Transverse colon (tissue), 4 donors: Measurements from ENCODE around the gene EIF6. TPM values are rescaled to one million over a fixed set of nuclear protein-coding genes. Genes with fewer than 3 reads are reported as not detected.

Experiments used
- DNase-seq: peaks from one replicate; pipeline ENCODE4 v3.0.0-alpha.2; 2019
- H3K27ac ChIP-seq, 4 donors: fragments of 200-600 bp; sonication (generic); 2 replicates each; pipeline ENCODE4 v1.5.1; 2016 to 2018; ENCODE audit warnings: inconsistent platforms in 4 of 4
- H3K27me3 ChIP-seq: fragments of 200-600 bp; sonication (generic); 2 replicates; pipeline ENCODE4 v1.5.1; 2017; ENCODE audit warnings: inconsistent platforms
- H3K36me3 ChIP-seq, 4 donors: fragments of 200-600 bp; sonication (generic); 2 replicates each; pipeline ENCODE4 v1.5.1; 2017 to 2019; ENCODE audit warnings: inconsistent platforms in 4 of 4
- H3K4me1 ChIP-seq, 4 donors: fragments of 200-600 bp; sonication (generic); 2 replicates each; pipeline ENCODE4 v1.5.1; 2017 to 2020; ENCODE audit warnings: inconsistent platforms in 4 of 4
- H3K4me3 ChIP-seq, 4 donors: fragments of 200-600 bp; sonication (generic); 1 replicate in 1 of 4; 2 replicates in 3 of 4; pipeline versions ENCODE4 v1.5.1 to v1.6.1; 2017 to 2019; ENCODE audit warnings: inconsistent platforms in 4 of 4
- H3K9me3 ChIP-seq, 2 donors: fragments of 200-600 bp; sonication (generic); 2 replicates each; pipeline ENCODE4 v1.5.1; 2017 to 2019; ENCODE audit warnings: inconsistent platforms in 2 of 2
- EP300 ChIP-seq: sonication (generic); formaldehyde crosslinking; IDR thresholded peaks from one replicate; pipeline ENCODE4 v1.6.1; 2017; ENCODE audit warnings: antibody characterized with exemption, low read depth
- POLR2A ChIP-seq: fragments of 450-650 bp; IDR thresholded peaks from one replicate; pipeline ENCODE4 v1.6.1; 2016; ENCODE audit warnings: antibody characterized with exemption, mild to moderate bottlenecking, moderate library complexity
- POLR2AphosphoS5 ChIP-seq, 3 donors: sonication (generic); formaldehyde crosslinking; IDR thresholded peaks; one replicate each; pipeline ENCODE4 v1.6.1; 2016; ENCODE audit warnings: antibody characterized with exemption in 3 of 3
- WGBS, 2 donors: methylation state at CpG; one replicate each; pipeline ENCODE4 v1.1.5; 2018; ENCODE audit warnings: low coverage in 1 of 2; 5-methylcytosine and 5-hydroxymethylcytosine counted together
- in situ Hi-C, 4 donors: fragments of 200-750 bp; cut with MboI; loops; one replicate each; pipeline versions ENCODE4 v1.15.0 to v1.15.1; 2017; ENCODE audit warnings: low sequenced_read_pairs in 3 of 4, low pct_ligation_motif_present in 1 of 4, low pct_unique_long_range_greater_than_20kb in 1 of 4
- intact Hi-C: fragments of 100-400 bp; cut with DNase I; formaldehyde crosslinking; loops from one replicate; pipeline ENCODE4 v1.15.1; 2023; ENCODE audit warnings: low total_unique reads
- total RNA-seq, 4 donors: library from RNA; depleted of rRNA; stranded (reverse); fragments of >200 nt; gene quantifications; one replicate each; pipeline ENCODE4 v1.1.0, GENCODE V29; 2016
- TF ChIP-seq, protein P1 (sequence below), 5 experiments: fragments of 200-600 bp in 3 of 5; fragments of 450-650 bp in 2 of 5; sonication (generic) in 3 of 5; IDR thresholded peaks; 1 replicate in 2 of 5; 2 replicates in 3 of 5; pipeline ENCODE4 v1.5.1; 2016 to 2017; ENCODE audit warnings: antibody characterized with exemption in 5 of 5, inconsistent platforms in 3 of 5, mild to moderate bottlenecking in 2 of 5, moderate library complexity in 1 of 5

Gene EIF6
- total RNA-seq, 4 donors from 2014 or later: 54.9 to 168 (median 100) TPM

GRCh38 chr20:35248641-35249475, 35.7 kb downstream of the EIF6 start:
- Histone ChIP-seq H3K36me3 (no peaks in the 10 kb centered on the region), H3K4me3 (no peak overlapping the region), H3K9me3 (no peaks in the 10 kb centered on the region), H3K27ac (no peak overlapping the region), H3K27me3 (no peaks in the 10 kb centered on the region), H3K4me1 (peaks cover 0 to 11% (median 1%) of the 10 kb centered on the region in 4 donors)
- DNase-seq: no peak
- in situ Hi-C loops (no loop called here), intact Hi-C loops (no loop called here)
- WGBS, 2 donors: 65 to 93% methylated on average over 2 to 9 of the region's 9 CpGs
- TF ChIP-seq EP300 (no peak), POLR2A (no peak), POLR2AphosphoS5 (IDR thresholded peaks at IDR 0.05) (no peak)
- TF ChIP-seq, protein P1, sequence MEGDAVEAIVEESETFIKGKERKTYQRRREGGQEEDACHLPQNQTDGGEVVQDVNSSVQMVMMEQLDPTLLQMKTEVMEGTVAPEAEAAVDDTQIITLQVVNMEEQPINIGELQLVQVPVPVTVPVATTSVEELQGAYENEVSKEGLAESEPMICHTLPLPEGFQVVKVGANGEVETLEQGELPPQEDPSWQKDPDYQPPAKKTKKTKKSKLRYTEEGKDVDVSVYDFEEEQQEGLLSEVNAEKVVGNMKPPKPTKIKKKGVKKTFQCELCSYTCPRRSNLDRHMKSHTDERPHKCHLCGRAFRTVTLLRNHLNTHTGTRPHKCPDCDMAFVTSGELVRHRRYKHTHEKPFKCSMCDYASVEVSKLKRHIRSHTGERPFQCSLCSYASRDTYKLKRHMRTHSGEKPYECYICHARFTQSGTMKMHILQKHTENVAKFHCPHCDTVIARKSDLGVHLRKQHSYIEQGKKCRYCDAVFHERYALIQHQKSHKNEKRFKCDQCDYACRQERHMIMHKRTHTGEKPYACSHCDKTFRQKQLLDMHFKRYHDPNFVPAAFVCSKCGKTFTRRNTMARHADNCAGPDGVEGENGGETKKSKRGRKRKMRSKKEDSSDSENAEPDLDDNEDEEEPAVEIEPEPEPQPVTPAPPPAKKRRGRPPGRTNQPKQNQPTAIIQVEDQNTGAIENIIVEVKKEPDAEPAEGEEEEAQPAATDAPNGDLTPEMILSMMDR (IDR thresholded peaks at IDR 0.05): no peak

GRCh38 chr20:35246723-35247122, 37.8 kb downstream of the EIF6 start:
- no peak overlapping the region for H3K27ac ChIP-seq
- H3K9me3 ChIP-seq: no peaks in the 10 kb centered on the region
- no peaks in the 10 kb centered on the region for H3K27me3 ChIP-seq
- no peaks in the 10 kb centered on the region for H3K36me3 ChIP-seq
- in situ Hi-C loops: no loop called here
- WGBS, 2 donors: 89 to 95% methylated on average over 11 to 12 of the region's 12 CpGs
- peaks cover 0 to 2% (median 0%) of the 10 kb centered on the region in 4 donors for H3K4me1 ChIP-seq
- H3K4me3 ChIP-seq: no peak overlapping the region
- TF ChIP-seq, protein P1 (IDR thresholded peaks at IDR 0.05): no peak
- TF ChIP-seq EP300: no peak
- TF ChIP-seq POLR2A: no peak
- no peak for TF ChIP-seq POLR2AphosphoS5 (IDR thresholded peaks at IDR 0.05)
- intact Hi-C loops: no loop called here
- DNase-seq: no peak

DNA sequence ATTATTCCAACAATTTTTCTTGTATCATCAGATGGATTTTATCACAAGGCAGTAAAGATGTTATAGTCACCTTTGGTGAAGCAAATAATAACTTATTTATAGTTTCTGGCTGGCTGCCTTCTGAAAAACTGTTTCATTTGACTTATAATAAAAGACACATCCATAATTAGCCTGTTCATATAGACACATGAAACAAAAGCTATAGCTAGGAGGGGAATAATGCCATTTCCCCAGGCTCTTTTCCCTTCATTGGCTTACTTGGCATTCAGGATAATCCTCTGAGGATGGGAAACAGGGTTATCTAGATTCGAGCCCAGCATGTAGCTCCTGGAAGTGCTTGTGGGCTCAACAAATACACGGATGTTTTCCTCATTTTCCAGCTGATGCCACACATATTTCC, 40.6 kb downstream of the EIF6 start:
- in situ Hi-C loops (no loop called here), intact Hi-C loops (no loop called here)
- Histone ChIP-seq H3K27ac (no peak overlapping the region), H3K4me1 (no peaks in the 10 kb centered on the region), H3K27me3 (no peaks in the 10 kb centered on the region), H3K36me3 (no peaks in the 10 kb centered on the region), H3K4me3 (no peak overlapping the region), H3K9me3 (no peaks in the 10 kb centered on the region)
- DNase-seq: no peak
- TF ChIP-seq POLR2A (no peak), EP300 (no peak)
- TF ChIP-seq, protein P1 (IDR thresholded peaks at IDR 0.05): no peak
- WGBS, 2 donors: 65 to 68% methylated on average over 2 of the region's 2 CpGs

GRCh38 chr20:35243317-35243716, 41.3 kb downstream of the EIF6 start:
- WGBS, 2 donors: 60 to 62% methylated on average over 2 of the region's 2 CpGs
- Histone ChIP-seq H3K4me1 (no peaks in the 10 kb centered on the region), H3K27ac (no peak overlapping the region), H3K4me3 (no peak overlapping the region), H3K9me3 (no peaks in the 10 kb centered on the region), H3K27me3 (no peaks in the 10 kb centered on the region), H3K36me3 (no peaks in the 10 kb centered on the region)
- no peak for DNase-seq
- in situ Hi-C loops (no loop called here), intact Hi-C loops (no loop called here)
- TF ChIP-seq, protein P1 (IDR thresholded peaks at IDR 0.05): no peak
- TF ChIP-seq POLR2AphosphoS5 (IDR thresholded peaks at IDR 0.05) (no peak), EP300 (no peak), POLR2A (no peak)
